AG04450 (cell line): ENCODE measurements around the gene FOXO1. TPM values are rescaled to one million over a fixed set of nuclear protein-coding genes. Genes with fewer than 3 reads are reported as not detected.

ENCODE experiments used
- CTCF ChIA-PET: fragments of 300-600, 350-600 bp; formaldehyde crosslinking; extraction: SDS; loops from one replicate; lab custom pipeline; 2022; ENCODE audit warnings: antibody characterized with exemption, inconsistent platforms; lab: Charles Lee
- POLR2A ChIA-PET: fragments of 350-600 bp; formaldehyde crosslinking; extraction: SDS; loops from one replicate; lab custom pipeline; 2021; ENCODE audit warnings: antibody characterized with exemption, inconsistent platforms; lab: Yijun Ruan, JAX
- DNase-seq: peaks from one replicate; pipeline ENCODE4 v3.0.0-alpha.2; 2011; ENCODE audit warnings: low read depth, low spot score
- H3K27ac ChIP-seq: one replicate; pipeline ENCODE4 v1.5.1; 2012; ENCODE audit warnings: low read depth, low read length, control low read depth
- H3K27me3 ChIP-seq: one replicate; pipeline ENCODE4 v1.6.0; 2012; ENCODE audit warnings: low read length; ENCODE audit not compliant: control insufficient read depth, insufficient read depth
- H3K4me3 ChIP-seq: 2 replicates; pipeline ENCODE4 v1.5.1; 2011; ENCODE audit warnings: mild to moderate bottlenecking, low read depth, low read length, control low read depth
- H3K9me3 ChIP-seq: 2 replicates; pipeline ENCODE4 v1.5.1; 2012; ENCODE audit warnings: low read length; ENCODE audit not compliant: control insufficient read depth, insufficient read depth
- polyA plus RNA-seq: library from polyadenylated mRNA; depleted of rRNA; stranded (reverse); fragments of >200 nt; gene quantifications from 2 replicates; pipeline ENCODE4 v1.2.3, GENCODE V29; 2011
- TF ChIP-seq, protein P1 (sequence below): IDR thresholded peaks from 2 replicates; pipeline ENCODE4 v1.5.1; 2011; ENCODE audit warnings: low read depth, low read length, control low read depth, inconsistent platforms

The FOXO1 gene
- polyA plus RNA-seq, 1 experiment = 0.19 TPM

DNA sequence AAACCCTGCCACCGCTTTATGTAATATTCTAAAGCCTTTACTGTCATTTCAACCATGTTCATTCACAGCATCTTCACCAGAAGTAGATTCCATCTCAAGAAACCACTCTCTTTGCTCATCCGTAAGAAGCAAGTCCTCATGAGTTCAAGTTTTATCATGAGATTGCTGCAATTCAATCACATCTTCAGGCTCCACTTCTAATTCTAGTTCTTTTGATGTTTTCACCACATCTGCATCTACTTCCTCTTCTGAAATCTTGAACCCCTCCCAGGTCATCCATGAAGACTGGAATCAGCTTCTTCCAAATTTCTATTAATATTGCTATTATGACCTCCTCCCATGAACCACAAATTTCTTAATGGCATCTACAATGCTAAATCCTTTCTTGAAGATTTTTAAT lies 83.9 kb downstream of the FOXO1 start:
- Histone ChIP-seq H3K9me3 (no peaks in the 10 kb centered on the region), H3K27ac (no peak overlapping the region), H3K4me3 (no peak overlapping the region), H3K27me3 (no peaks in the 10 kb centered on the region)
- no peak for DNase-seq
- ChIA-PET CTCF (no interaction called here), POLR2A (no interaction called here)
- TF ChIP-seq, protein P1, sequence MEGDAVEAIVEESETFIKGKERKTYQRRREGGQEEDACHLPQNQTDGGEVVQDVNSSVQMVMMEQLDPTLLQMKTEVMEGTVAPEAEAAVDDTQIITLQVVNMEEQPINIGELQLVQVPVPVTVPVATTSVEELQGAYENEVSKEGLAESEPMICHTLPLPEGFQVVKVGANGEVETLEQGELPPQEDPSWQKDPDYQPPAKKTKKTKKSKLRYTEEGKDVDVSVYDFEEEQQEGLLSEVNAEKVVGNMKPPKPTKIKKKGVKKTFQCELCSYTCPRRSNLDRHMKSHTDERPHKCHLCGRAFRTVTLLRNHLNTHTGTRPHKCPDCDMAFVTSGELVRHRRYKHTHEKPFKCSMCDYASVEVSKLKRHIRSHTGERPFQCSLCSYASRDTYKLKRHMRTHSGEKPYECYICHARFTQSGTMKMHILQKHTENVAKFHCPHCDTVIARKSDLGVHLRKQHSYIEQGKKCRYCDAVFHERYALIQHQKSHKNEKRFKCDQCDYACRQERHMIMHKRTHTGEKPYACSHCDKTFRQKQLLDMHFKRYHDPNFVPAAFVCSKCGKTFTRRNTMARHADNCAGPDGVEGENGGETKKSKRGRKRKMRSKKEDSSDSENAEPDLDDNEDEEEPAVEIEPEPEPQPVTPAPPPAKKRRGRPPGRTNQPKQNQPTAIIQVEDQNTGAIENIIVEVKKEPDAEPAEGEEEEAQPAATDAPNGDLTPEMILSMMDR = no peak

GRCh38 chr13:40581277-40581579 lies 85.2 kb downstream of the FOXO1 start:
- H3K4me3 ChIP-seq = no peak overlapping the region
- no peaks in the 10 kb centered on the region for H3K27me3 ChIP-seq
- TF ChIP-seq, protein P1 = no peak
- DNase-seq = no peak
- H3K27ac ChIP-seq = no peak overlapping the region
- no peaks in the 10 kb centered on the region for H3K9me3 ChIP-seq
- POLR2A ChIA-PET = interaction anchor here (0.7 kb wide), 1 partner anchor 14 kb away, joined by 3 read pairs; no protein-coding TSS in a partner anchor
- CTCF ChIA-PET = no interaction called here

- Histone ChIP-seq H3K27me3 (no peaks in the 10 kb centered on the region), H3K4me3 (no peak overlapping the region), H3K27ac (no peak overlapping the region), H3K9me3 (no peaks in the 10 kb centered on the region)
- ChIA-PET CTCF (no interaction called here), POLR2A (no interaction called here)
- TF ChIP-seq, protein P1 = no peak
- no peak for DNase-seq
Measured at GRCh38 chr13:40580566-40581276, 85.7 kb downstream of the FOXO1 start.

DNA sequence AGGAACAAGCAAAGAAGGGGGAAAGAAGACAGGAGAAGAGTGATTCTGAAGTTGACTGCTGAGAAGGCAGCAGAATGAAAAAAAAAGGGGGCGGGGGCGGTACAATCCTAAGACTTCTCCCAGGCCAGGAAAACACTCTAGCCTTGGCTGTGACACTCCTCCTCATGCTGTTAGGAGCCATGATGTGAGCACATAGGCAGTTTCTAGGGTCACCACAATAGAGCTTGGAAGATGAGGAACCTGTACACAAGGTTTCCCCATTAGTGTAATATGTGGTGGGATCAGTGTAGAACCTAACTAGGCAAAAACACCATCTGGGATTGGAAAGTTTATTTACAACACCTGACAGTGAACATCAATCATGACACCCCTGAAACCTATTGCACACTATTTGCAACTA lies 86.9 kb downstream of the FOXO1 start:
- TF ChIP-seq, protein P1 = no peak
- POLR2A ChIA-PET = no interaction called here
- H3K9me3 ChIP-seq = no peaks in the 10 kb centered on the region
- H3K4me3 ChIP-seq = no peak overlapping the region
- no peak overlapping the region for H3K27ac ChIP-seq
- CTCF ChIA-PET = no interaction called here
- H3K27me3 ChIP-seq = no peaks in the 10 kb centered on the region
- no peak for DNase-seq

DNA sequence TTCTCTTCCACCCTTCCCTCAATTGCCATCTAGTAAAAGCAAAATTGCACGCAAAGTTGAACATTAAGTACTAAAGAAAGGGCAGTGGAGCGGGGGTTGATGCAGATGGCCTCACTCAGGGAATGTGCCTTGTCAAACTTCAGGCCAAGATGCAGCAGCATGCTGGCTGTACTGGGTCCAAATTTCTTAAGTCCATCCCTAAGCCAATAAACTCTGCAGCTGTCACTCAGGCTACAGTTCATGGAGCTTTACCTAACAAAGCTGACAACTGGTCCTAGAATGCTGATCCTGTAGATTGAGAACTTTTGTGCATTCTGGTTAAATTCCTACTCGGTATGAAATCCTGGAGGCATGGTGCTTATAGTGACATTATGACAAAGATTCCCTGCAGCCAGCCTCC lies 88.4 kb downstream of the FOXO1 start:
- TF ChIP-seq, protein P1 = no peak
- CTCF ChIA-PET = no interaction called here
- POLR2A ChIA-PET = no interaction called here
- no peaks in the 10 kb centered on the region for H3K9me3 ChIP-seq
- no peak for DNase-seq
- H3K27ac ChIP-seq = no peak overlapping the region
- no peak overlapping the region for H3K4me3 ChIP-seq
- no peaks in the 10 kb centered on the region for H3K27me3 ChIP-seq
